NB4 (cell line): ENCODE measurements around the gene ITGA8.
"Not testable (repeated sequence)": the region's sequence is repeated elsewhere in the genome, so short reads cannot be mapped to it uniquely, and the experiment has no call there.

Source experiments
- DNase-seq: peaks from one replicate; pipeline ENCODE4 v3.0.0; 2010; ENCODE audit warnings: low read depth
- H3K4me3 ChIP-seq: one replicate; pipeline ENCODE4 v1.5.1; 2011; ENCODE audit warnings: mild to moderate bottlenecking, low read depth, low read length, moderate library complexity
- CTCF ChIP-seq: IDR thresholded peaks from one replicate; pipeline ENCODE4 v1.5.1; 2012; ENCODE audit warnings: low read depth, low read length
- MAX ChIP-seq: IDR thresholded peaks from 2 replicates; pipeline ENCODE4 v1.6.1; 2011; ENCODE audit warnings: low read depth, low read length
- MYC ChIP-seq: IDR thresholded peaks from 2 replicates; pipeline ENCODE4 v1.6.1; 2011; ENCODE audit warnings: low read depth, low read length
- POLR2A ChIP-seq: IDR thresholded peaks from 2 replicates; pipeline ENCODE4 v1.6.1; 2011; ENCODE audit warnings: mild to moderate bottlenecking; ENCODE audit not compliant: insufficient read length; ENCODE audit errors: extremely low read depth

ITGA8 gene

GRCh38 chr10:15562116-15562515 is 157.6 kb downstream of the ITGA8 start:
- TF ChIP-seq CTCF: no peak
- no peak for TF ChIP-seq POLR2A
- TF ChIP-seq MAX: no peak
- no peak for TF ChIP-seq MYC
- DNase-seq: no peak
- H3K4me3 ChIP-seq: no peak overlapping the region

- DNase-seq: no peak
- TF ChIP-seq MYC (no peak), CTCF (no peak), MAX (no peak), POLR2A (no peak)
These were observed 161.6 kb downstream of the ITGA8 start for GRCh38 chr10:15558136-15558535.

GRCh38 chr10:15557168-15557567 is 162.6 kb downstream of the ITGA8 start:
- not testable (repeated sequence) for DNase-seq, H3K4me3 ChIP-seq

More at GRCh38 chr10:15558136-15558535, 161.6 kb downstream of the ITGA8 start:
- H3K4me3 ChIP-seq: no peak overlapping the region

- no peak overlapping the region for H3K4me3 ChIP-seq
- no peak for DNase-seq
- no peak for TF ChIP-seq MYC
- no peak for TF ChIP-seq CTCF
- TF ChIP-seq POLR2A: no peak
- no peak for TF ChIP-seq MAX
These were observed 168.8 kb downstream of the ITGA8 start for GRCh38 chr10:15550950-15551349.

GRCh38 chr10:15548331-15548730 is 171.4 kb downstream of the ITGA8 start:
- no peak overlapping the region for H3K4me3 ChIP-seq
- TF ChIP-seq POLR2A: no peak
- no peak for TF ChIP-seq CTCF
- no peak for TF ChIP-seq MYC
- no peak for TF ChIP-seq MAX
- no peak for DNase-seq

- no peak for TF ChIP-seq POLR2A
- no peak for TF ChIP-seq CTCF
- no peak for TF ChIP-seq MAX
- TF ChIP-seq MYC: no peak
- no peak for DNase-seq
- H3K4me3 ChIP-seq: no peak overlapping the region
These were observed 173.1 kb downstream of the ITGA8 start for GRCh38 chr10:15546606-15547005.
